MCF 10A (cell line): ENCODE measurements around the gene SLC38A3. TPM values are rescaled to one million over a fixed set of nuclear protein-coding genes. Genes with fewer than 3 reads are reported as not detected.

Source experiments
- BruUV-seq: library from RNA; stranded (reverse); fragments of 400-500 nt; replicated peaks from 2 replicates; lab custom pipeline; 2021; lab: Mats Ljungman, UMichigan
- CTCF ChIA-PET: fragments of 300-600 bp; sonication (Branson Sonifier 250); formaldehyde crosslinking; extraction: SDS; loops from one replicate; lab custom pipeline; 2021; ENCODE audit warnings: antibody characterized with exemption, inconsistent platforms; lab: Yijun Ruan, JAX
- POLR2A ChIA-PET: fragments of 300-600, 350-650 bp; sonication (Branson Sonifier 250); formaldehyde crosslinking; extraction: SDS; loops from one replicate; lab custom pipeline; 2020; ENCODE audit warnings: antibody characterized with exemption, inconsistent platforms; lab: Yijun Ruan, JAX
- DNase-seq: peaks from one replicate; pipeline ENCODE4 v3.0.0-alpha.2; 2018; ENCODE audit not compliant: unreplicated experiment
- H3K27ac Mint-ChIP-seq: one replicate; pipeline ENCODE4 v1.8.0; 2022; ENCODE audit warnings: mild to moderate bottlenecking, low read depth, mixed read lengths; ENCODE audit not compliant: unreplicated experiment
- H3K27me3 Mint-ChIP-seq: one replicate; pipeline ENCODE4 v1.8.0; 2022; ENCODE audit warnings: mixed read lengths; ENCODE audit not compliant: insufficient read depth, unreplicated experiment
- H3K36me3 Mint-ChIP-seq: one replicate; pipeline ENCODE4 v1.8.0; 2022; ENCODE audit warnings: mild to moderate bottlenecking, moderate library complexity, mixed read lengths; ENCODE audit not compliant: insufficient read depth, unreplicated experiment
- H3K4me1 Mint-ChIP-seq: one replicate; pipeline ENCODE4 v1.8.0; 2022; ENCODE audit warnings: mixed read lengths; ENCODE audit not compliant: insufficient read depth, unreplicated experiment
- H3K4me3 Mint-ChIP-seq: one replicate; pipeline ENCODE4 v1.8.0; 2022; ENCODE audit warnings: mild to moderate bottlenecking, moderate library complexity, mixed read lengths; ENCODE audit not compliant: unreplicated experiment
- H3K9me3 Mint-ChIP-seq: one replicate; pipeline ENCODE4 v1.8.0; 2022; ENCODE audit warnings: mixed read lengths; ENCODE audit not compliant: unreplicated experiment
- CTCF ChIP-seq: fragments of 200-600 bp; IDR thresholded peaks from one replicate; pipeline ENCODE4 v1.8.0; 2022; ENCODE audit warnings: antibody characterized with exemption, mild to moderate bottlenecking; ENCODE audit not compliant: unreplicated experiment
- intact Hi-C: fragments of 100-400 bp; cut with micrococcal nuclease; formaldehyde crosslinking; loops from 2 replicates; pipeline ENCODE4 v1.14.1; 2022
- total RNA-seq: library from RNA; stranded (reverse); gene quantifications from 2 replicates; pipeline ENCODE4 v1.2.3, GENCODE V29; 2022

The SLC38A3 gene
- total RNA-seq, 1 experiment from 2014 or later: not detected

DNA sequence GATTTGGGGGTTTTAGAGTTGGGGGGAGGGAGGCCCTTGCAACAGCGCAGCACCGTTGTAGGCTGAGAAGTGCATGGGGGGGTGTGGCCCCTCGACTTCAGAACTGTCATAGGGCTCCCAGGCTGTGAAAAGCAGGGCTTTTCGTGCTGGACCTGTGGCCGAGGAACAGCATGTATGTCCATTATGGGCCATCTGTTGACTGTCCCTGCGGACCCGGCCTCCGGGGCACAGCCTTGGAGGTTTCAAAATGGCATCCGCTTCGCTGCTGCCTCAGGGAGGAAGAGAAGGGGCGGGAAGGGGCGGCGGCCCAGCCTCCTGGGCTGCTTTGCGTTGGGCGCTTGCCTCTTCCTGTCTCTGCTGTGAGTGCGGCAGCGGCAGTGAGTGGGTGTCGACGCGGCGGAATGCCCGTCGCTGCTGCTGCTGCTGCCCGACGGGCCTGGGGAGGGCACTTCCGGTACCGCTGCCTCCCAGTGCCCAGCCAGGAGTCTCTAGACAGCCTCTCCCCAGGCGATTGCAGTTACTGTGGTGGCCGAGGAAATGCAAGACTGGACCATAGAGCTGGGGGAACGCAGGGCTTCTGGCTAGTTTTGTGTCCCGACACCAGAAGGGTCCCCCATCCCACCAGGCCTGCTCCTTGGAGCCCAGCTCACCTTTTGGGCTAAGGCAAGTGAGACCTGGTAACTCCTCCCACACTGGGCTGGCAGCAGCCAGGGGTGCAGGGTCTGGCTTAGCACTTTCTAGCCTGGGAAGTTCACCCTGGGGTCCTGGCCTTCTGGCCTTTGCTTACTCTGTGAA is 32.9 kb downstream of the SLC38A3 start:
- H3K4me3 Mint-ChIP-seq: peak overlapping the region; percentile 98
- H3K27ac Mint-ChIP-seq: peak overlapping the region; percentile 83
- peaks cover 14% of the 10 kb centered on the region for H3K36me3 Mint-ChIP-seq
- ChIA-PET CTCF (interaction anchor here (0.6 to 4.3 kb wide), 7 partner anchors 9 to 86 kb away, joined by 3 to 36 read pairs (median 3); no protein-coding TSS in a partner anchor), POLR2A (interaction anchor here (0.6 to 4.8 kb wide), 10 partner anchors 10 to 1737 kb away, joined by 3 to 102 read pairs (median 4); partner anchors contain the start of genes ABHD14A, HYAL3, NAA80 and TUSC2)
- H3K27me3 Mint-ChIP-seq: no peaks in the 10 kb centered on the region
- BruUV-seq: no TSS peak
- TF ChIP-seq CTCF: no peak
- intact Hi-C loops: no loop called here
- peaks cover 49% of the 10 kb centered on the region for H3K4me1 Mint-ChIP-seq
- DNase-seq: peak; percentile 88
- H3K9me3 Mint-ChIP-seq: no peaks in the 10 kb centered on the region

- Mint-ChIP-seq H3K27me3 (no peaks in the 10 kb centered on the region), H3K27ac (peak overlapping the region; percentile 83), H3K4me3 (peak overlapping the region; percentile 98), H3K36me3 (peaks cover 14% of the 10 kb centered on the region), H3K4me1 (peaks cover 43% of the 10 kb centered on the region), H3K9me3 (no peaks in the 10 kb centered on the region)
- no TSS peak for BruUV-seq
- DNase-seq: peak; percentile 85
- ChIA-PET CTCF (interaction anchor here (1.0 to 4.3 kb wide), 4 partner anchors 8 to 18 kb away, joined by 3 to 36 read pairs (median 18); no protein-coding TSS in a partner anchor), POLR2A (interaction anchor here (0.6 to 4.8 kb wide), 7 partner anchors 10 to 1736 kb away, joined by 3 to 102 read pairs (median 4); partner anchors contain the start of genes ABHD14A, HYAL3 and NAA80)
- no peak for TF ChIP-seq CTCF
- intact Hi-C loops: no loop called here
These were observed 33.5 kb downstream of the SLC38A3 start for GRCh38 chr3:50238549-50239026.

GRCh38 chr3:50239649-50240048 is 34.6 kb downstream of the SLC38A3 start:
- Mint-ChIP-seq H3K27ac (peak overlapping the region; percentile 54), H3K4me3 (no peak overlapping the region), H3K27me3 (no peaks in the 10 kb centered on the region), H3K4me1 (peaks cover 40% of the 10 kb centered on the region), H3K9me3 (no peaks in the 10 kb centered on the region), H3K36me3 (peaks cover 14% of the 10 kb centered on the region)
- intact Hi-C loops: no loop called here
- no peak for TF ChIP-seq CTCF
- BruUV-seq: no TSS peak
- no peak for DNase-seq
- CTCF ChIA-PET: interaction anchor here (1.4 to 2.4 kb wide), 2 partner anchors 10 to 12 kb away, joined by 6 to 12 read pairs; no protein-coding TSS in a partner anchor
- POLR2A ChIA-PET: interaction anchor here (0.6 to 0.7 kb wide), 2 partner anchors 9 to 12 kb away, joined by 3 to 4 read pairs; no protein-coding TSS in a partner anchor

DNA sequence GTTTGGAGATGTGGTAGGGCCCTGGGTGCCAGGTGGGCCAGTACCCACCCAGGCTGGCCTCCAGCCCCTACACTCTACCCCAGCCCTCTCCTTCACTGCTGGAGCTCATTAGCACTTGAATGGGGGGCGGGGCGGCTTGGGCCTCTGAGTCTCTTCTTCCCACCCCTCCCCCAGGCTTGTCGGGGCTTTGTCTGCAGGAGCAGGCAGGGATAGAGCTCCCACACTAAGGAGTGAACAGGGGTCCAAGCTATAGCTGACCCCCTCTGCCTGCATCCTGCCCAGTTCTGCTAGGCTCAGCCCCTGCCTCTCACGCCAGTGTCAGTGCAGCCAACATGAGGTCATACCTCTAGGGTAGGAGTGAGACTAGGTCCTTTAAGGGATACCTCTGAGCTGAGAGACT is 36.1 kb downstream of the SLC38A3 start:
- Mint-ChIP-seq H3K36me3 (peaks cover 14% of the 10 kb centered on the region), H3K4me1 (peaks cover 48% of the 10 kb centered on the region), H3K4me3 (no peak overlapping the region), H3K27ac (peak overlapping the region; percentile 46), H3K27me3 (no peaks in the 10 kb centered on the region), H3K9me3 (no peaks in the 10 kb centered on the region)
- intact Hi-C loops: no loop called here
- ChIA-PET POLR2A (interaction anchor here (1.1 kb wide), 1 partner anchor 87 kb away, joined by 4 read pairs; the partner anchor contains the start of gene TUSC2), CTCF (interaction anchor here (0.5 to 2.4 kb wide), 6 partner anchors 10 to 401 kb away, joined by 3 to 12 read pairs (median 3); no protein-coding TSS in a partner anchor)
- no peak for TF ChIP-seq CTCF
- no peak for DNase-seq
- BruUV-seq: no TSS peak
